Thyroid gland (tissue), 4 donors: Measurements from ENCODE around the gene VPS13C.

Experiments used
- POLR2A ChIP-seq, 2 donors: fragments of 450-650 bp; IDR thresholded peaks; one replicate each; pipeline ENCODE4 v1.6.1; 2017; ENCODE audit warnings: antibody characterized with exemption in 2 of 2, mild to moderate bottlenecking in 2 of 2, moderate library complexity in 1 of 2
- TF ChIP-seq, protein P1 (sequence below), 6 experiments: fragments of 200-600 bp in 3 of 6; fragments of 450-650 bp in 3 of 6; sonication (generic) in 3 of 6; IDR thresholded peaks; one replicate each; pipeline ENCODE4 v1.5.1; 2016 to 2019; ENCODE audit warnings: antibody characterized with exemption in 6 of 6, mild to moderate bottlenecking in 2 of 6, inconsistent platforms in 1 of 6, moderate library complexity in 1 of 6

DNA sequence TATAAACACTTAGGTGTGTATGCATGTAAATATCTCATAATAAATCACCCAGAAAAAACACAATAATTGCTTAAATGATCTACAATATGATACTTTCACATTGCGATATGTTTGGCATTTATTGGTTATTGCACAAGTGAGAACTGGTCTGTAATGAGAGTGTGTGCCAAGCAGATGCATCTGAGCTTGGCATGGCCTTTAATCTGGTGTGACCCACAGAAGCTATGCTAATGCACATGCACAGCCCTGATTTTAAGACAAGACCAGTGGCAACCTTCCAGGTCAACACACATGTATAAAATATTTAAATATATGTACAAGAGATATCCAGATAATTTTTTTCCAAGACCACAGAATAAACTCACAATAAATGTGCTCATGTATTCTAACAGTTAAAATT lies 49.2 kb upstream of the VPS13C start:
- TF ChIP-seq, protein P1, sequence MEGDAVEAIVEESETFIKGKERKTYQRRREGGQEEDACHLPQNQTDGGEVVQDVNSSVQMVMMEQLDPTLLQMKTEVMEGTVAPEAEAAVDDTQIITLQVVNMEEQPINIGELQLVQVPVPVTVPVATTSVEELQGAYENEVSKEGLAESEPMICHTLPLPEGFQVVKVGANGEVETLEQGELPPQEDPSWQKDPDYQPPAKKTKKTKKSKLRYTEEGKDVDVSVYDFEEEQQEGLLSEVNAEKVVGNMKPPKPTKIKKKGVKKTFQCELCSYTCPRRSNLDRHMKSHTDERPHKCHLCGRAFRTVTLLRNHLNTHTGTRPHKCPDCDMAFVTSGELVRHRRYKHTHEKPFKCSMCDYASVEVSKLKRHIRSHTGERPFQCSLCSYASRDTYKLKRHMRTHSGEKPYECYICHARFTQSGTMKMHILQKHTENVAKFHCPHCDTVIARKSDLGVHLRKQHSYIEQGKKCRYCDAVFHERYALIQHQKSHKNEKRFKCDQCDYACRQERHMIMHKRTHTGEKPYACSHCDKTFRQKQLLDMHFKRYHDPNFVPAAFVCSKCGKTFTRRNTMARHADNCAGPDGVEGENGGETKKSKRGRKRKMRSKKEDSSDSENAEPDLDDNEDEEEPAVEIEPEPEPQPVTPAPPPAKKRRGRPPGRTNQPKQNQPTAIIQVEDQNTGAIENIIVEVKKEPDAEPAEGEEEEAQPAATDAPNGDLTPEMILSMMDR (IDR thresholded peaks at IDR 0.05) = no peak
- no peak for TF ChIP-seq POLR2A (IDR thresholded peaks at IDR 0.05)
